Muscle of back (tissue), 11 donors: ENCODE data around the gene ICAM4. TPM values are rescaled to one million over a fixed set of nuclear protein-coding genes. Genes with fewer than 3 reads are reported as not detected.
"Not testable (repeated sequence)": the region's sequence is repeated elsewhere in the genome, so short reads cannot be mapped to it uniquely, and the experiment has no call there.

Source experiments
- DNase-seq, 3 donors: peaks; one replicate each; pipeline versions ENCODE4 v3.0.0 to v3.0.0-alpha.2; 2013
- polyA plus RNA-seq, 10 donors: library from polyadenylated mRNA; unstranded; fragments of 120-200 nt; gene quantifications; one replicate each; pipeline ENCODE4 v1.2.1, GENCODE V29; 2013; ENCODE audit not compliant: insufficient read length in 10 of 10

ICAM4 gene
- polyA plus RNA-seq, 10 donors: 0.21 to 0.82 (median 0.36) TPM

DNA sequence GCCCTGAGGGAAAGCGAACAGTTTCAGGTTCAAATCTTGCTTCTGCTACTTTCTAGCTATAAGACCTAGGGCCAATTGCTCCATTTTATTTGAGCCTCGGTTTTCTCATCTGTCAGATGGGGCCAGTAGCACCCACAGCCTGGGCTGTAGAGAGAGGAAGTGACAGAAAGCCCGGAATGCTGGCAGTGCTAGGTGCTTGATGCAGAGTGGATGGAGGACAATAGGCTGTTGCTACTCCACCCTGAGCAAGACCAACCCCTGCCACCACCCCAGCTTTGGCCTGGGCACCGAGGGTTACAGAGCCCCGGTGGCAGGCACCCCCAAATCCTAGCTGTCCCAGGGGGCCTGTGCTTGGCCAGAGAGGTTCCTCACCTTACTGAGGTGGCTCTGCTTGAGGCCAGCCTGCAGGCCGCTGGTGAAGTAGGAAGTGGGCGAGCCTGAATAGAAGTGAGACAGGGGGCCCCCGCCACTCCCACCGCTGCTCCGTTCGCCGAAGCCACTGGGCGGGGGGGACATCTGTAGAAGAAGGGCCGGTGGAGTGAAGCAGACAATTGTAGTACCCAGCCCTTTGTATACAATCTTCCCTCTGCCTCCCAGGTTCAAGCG is 31.2 kb downstream of the ICAM4 start:
- no peak for DNase-seq

DNA sequence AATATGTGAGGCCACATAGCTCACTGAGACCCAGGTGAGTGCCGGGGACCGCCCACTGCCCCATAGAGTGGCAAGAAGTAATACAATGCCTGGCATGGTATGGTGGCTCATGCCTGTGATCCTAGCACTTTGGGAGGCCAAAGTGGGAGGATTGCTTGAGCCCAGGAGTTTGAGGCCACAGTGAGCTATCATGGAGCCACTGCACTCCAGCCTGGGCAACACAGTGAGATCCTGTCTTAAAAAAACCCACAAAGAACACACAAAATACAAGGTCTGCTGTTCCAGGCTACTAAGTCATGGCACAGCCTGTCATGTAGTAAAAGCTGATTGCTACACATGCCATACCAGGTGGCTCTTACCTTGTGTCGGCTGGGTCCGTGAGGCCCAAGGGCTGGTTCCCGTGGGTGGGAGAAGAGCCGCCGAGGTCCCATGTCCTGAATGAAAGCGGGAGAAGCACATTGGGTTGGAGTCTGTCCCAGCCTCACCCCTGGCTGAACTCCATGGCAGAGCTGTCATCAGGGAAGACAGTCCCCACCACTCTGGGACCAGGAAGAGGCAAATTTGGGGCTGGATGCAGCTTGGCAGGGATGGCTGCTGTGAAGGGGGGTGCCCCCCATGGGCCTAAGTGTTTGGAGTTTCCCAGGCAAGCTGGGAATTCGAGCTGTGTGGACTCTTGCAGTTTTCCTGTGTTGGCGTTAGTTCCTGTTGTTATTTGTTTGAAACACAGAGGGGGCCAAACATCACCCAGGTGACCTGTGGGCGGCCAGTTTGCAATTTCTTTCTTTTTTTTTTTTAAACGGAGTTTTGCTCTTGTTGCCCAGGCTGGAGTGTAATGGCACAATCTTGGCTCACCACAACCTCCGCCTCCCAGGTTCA is 32.3 kb downstream of the ICAM4 start:
- DNase-seq: no peak

GRCh38 chr19:10320602-10321416 is 34.1 kb downstream of the ICAM4 start:
- DNase-seq: no peak

- no peak for DNase-seq
Observed at GRCh38 chr19:10321417-10321797, 34.7 kb downstream of the ICAM4 start.

DNA sequence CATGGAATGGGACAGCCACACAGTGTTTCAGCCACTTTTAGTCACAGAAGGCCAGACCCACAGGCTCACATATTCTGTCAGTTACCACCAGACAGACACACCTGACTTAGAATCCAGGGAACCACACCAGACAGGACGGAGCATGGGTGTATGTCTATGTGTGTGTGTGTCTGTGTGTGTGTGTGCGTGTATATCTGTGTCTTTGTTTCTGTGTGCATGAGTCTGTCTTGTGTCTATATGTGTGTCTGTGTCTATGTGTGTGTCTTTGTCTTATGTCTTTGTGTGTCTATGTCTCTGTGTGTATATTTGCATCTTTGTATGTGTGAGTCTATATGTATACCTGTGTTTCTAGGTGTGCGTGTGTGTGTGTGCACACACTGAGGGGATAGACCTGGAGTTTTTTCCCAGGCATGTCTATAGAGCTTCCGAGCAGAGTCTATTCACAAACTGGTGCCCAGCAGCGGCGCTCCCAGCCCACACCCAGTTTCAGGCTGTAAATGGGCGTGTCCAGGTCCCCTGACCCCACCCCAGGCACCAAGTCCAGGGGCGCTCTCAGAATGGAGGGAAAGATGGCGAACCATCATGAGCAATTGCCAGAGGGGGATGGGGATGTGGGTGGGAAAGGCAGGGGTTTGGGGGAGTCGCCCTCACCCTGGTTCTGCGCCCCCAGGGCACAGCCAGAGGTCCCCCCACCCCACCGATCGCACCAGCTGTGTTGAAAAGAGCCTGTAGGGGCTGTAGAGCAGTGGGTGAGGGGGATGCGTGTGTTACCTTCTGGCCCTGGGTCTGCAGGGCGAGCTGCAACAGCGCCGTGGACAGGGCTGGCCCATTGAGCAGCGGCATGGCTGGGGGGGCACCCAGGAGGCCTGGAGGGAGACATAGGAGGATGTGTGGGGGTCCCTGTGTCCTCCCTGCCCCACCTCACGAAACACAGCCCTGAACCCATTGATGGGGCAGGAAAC is 35.4 kb downstream of the ICAM4 start:
- no peak for DNase-seq

GRCh38 chr19:10325732-10326131 is 39.0 kb downstream of the ICAM4 start:
- DNase-seq: no peak

DNA sequence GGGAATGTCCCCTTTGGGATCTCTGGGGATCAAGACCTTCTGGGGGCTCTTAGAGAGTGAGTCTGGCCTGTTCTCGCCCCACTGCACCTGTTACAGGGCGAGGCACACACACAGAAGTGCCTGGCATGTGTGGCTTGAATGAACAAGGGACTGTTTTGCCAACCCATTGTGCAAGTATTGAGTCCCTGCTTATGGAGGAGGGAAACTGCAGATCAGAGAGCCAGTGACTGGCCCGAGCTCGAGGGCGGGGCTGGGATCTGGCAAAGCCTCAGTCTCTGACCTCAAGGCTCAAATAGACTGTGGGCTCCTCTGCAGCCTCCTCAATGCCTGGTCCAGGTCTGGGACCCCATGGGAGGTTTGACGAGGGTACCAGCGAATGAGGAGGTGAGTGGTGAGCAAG is 41.0 kb downstream of the ICAM4 start:
- DNase-seq: no peak

DNA sequence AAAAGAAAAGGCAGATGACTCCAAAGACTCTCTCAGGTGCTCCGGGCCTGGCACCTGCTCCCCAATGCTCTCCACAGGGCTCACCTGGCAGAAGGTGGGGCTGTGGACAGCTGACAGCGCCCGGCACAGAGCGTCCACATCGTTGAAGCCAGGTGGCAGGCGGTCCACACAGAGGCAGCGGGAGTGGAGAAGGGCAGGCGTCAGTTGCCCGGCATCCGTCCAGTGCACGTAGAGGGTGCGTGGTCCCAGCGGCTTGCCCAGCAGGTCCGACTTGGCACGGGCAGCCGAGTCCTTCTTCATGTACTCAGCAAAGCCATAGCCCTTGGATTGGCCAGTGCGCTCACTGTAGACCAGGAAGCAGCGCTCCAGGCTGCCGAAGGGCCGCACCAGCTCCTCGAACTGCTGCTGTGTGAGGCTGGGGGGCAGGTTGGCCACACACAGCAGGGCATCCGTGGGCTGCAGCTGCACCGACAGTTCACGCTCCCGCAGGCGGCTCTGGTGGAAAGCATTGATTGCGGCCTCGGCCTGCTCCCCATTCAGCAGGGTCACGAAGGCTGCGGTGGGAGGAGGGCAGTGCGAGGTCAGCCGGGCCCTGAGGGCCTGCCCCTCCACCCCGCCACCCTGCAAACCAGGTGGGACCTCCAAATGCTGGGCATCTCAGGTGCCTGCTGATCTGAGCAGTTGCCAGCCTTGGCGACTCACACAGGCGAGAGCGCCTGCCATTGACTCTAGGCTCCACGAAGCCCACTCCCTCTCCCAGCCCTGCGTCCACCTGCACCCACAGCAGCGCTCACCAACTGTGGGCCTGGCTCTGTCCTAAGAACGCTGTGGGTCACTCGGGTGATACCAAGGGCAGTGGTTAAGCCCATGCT is 42.0 kb downstream of the ICAM4 start:
- DNase-seq: no peak

GRCh38 chr19:10329555-10329954 is 42.8 kb downstream of the ICAM4 start:
- no peak for DNase-seq

DNA sequence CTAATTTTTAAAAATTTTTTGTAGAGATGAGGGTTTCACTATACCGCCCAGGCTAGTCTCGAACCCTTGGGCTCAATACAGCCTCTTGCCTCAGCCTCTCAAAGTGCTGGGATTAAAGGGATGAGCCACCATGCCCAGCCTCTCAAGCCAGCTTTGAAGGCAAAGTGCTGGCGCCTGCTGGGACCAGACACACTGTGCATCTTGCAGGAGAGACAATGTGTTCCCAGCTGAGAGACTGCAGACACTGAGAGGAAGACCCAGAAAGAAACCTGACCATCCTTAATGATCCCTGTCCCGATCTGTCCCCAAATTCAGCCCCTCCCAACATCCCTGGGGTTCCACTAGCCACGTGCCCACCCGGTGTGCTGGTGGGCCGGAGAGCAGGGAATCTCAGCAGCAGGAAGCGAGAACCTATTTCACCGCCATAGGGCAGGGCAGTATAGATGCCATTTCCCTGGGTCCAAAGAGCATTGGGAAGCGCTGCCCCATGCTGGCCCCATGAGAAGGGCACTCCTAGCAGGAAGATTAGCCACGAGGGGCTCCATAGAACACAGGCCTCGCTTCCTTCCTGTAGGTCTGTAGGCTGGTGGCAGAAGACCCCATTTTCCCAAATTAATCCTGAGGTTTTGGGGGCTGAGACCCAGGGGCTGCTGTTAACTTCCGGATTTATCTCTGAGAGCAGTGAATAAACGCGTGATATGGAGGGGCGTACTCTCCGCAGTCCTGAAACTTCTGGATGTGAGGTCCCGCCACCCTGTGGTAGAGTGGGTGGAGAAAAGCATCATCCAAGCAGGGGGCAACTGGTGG is 45.6 kb downstream of the ICAM4 start:
- DNase-seq: no peak

- DNase-seq: peak; percentile 98 to 99 (median 98)
Observed at GRCh38 chr19:10332965-10333757, 46.4 kb downstream of the ICAM4 start, which contains the start of gene RAVER1. RAVER1 (minus strand) TSS chr19:10333529; CDS start chr19:10333507, 22 bp downstream.

GRCh38 chr19:10333758-10334587 is 47.2 kb downstream of the ICAM4 start:
- no peak for DNase-seq

GRCh38 chr19:10334588-10335351 is 48.0 kb downstream of the ICAM4 start:
- DNase-seq: peak; percentile 78 to 92 (median 85)

GRCh38 chr19:10335352-10335985 is 48.7 kb downstream of the ICAM4 start:
- DNase-seq: no peak

DNA sequence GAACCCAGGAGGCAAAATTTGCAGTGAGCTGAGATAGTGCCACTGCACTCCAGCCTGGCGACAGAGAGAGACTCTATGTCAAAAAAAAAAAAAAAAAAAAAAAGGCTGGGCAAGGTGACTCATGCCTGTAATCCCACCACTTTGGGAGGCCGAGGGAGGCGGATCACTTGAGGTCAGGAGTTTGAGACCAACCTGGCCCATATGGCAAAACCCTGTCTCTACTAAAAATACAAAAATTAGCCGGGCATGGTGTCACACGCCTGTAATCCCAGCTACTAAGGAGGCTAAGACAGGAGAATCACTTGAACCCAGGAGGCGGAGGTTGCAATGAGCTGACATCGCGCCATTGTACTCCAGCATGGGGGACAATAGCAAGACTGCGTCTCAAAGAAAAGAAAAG is 50.0 kb downstream of the ICAM4 start:
- DNase-seq: not testable (repeated sequence)
